NB4 (cell line): ENCODE measurements around the gene WWP2.
"Not testable (repeated sequence)": the region's sequence is repeated elsewhere in the genome, so short reads cannot be mapped to it uniquely, and the experiment has no call there.

ENCODE experiments used
- MAX ChIP-seq: IDR thresholded peaks from 2 replicates; pipeline ENCODE4 v1.6.1; 2011; ENCODE audit warnings: low read depth, low read length
- MYC ChIP-seq: IDR thresholded peaks from 2 replicates; pipeline ENCODE4 v1.6.1; 2011; ENCODE audit warnings: low read depth, low read length
- POLR2A ChIP-seq: IDR thresholded peaks from 2 replicates; pipeline ENCODE4 v1.6.1; 2011; ENCODE audit warnings: mild to moderate bottlenecking; ENCODE audit not compliant: insufficient read length; ENCODE audit errors: extremely low read depth
- TF ChIP-seq, protein P1 (sequence below): IDR thresholded peaks from one replicate; pipeline ENCODE4 v1.5.1; 2012; ENCODE audit warnings: low read depth, low read length

- TF ChIP-seq, protein P1, sequence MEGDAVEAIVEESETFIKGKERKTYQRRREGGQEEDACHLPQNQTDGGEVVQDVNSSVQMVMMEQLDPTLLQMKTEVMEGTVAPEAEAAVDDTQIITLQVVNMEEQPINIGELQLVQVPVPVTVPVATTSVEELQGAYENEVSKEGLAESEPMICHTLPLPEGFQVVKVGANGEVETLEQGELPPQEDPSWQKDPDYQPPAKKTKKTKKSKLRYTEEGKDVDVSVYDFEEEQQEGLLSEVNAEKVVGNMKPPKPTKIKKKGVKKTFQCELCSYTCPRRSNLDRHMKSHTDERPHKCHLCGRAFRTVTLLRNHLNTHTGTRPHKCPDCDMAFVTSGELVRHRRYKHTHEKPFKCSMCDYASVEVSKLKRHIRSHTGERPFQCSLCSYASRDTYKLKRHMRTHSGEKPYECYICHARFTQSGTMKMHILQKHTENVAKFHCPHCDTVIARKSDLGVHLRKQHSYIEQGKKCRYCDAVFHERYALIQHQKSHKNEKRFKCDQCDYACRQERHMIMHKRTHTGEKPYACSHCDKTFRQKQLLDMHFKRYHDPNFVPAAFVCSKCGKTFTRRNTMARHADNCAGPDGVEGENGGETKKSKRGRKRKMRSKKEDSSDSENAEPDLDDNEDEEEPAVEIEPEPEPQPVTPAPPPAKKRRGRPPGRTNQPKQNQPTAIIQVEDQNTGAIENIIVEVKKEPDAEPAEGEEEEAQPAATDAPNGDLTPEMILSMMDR: not testable (repeated sequence)
- not testable (repeated sequence) for TF ChIP-seq MAX, POLR2A, MYC
Measured at GRCh38 chr16:69854776-69855175, 92.6 kb downstream of the WWP2 start.
